GM23338 (cell line): ENCODE measurements around the gene ERAP2. TPM values are rescaled to one million over a fixed set of nuclear protein-coding genes. Genes with fewer than 3 reads are reported as not detected.

Experiments used
- ATAC-seq: fragments of 200-7000 bp; cut with Tn5 transposase; 3 replicates; pipeline ENCODE4 v1.9.1; 2020
- DNase-seq: peaks from one replicate; pipeline ENCODE4 v3.0.0-alpha.2; 2015; ENCODE audit warnings: low spot score
- H2AFZ ChIP-seq: fragments of 200-600 bp; sonication (generic); 2 replicates; pipeline ENCODE4 v1.8.0; 2016; ENCODE audit warnings: antibody characterized with exemption, mild to moderate bottlenecking, moderate library complexity
- H3F3A ChIP-seq: fragments of 200-600 bp; sonication (generic); replicated peaks from 2 replicates; pipeline ENCODE4 v1.8.0; 2017; ENCODE audit warnings: antibody characterized with exemption, mixed run types, low read depth
- H3K27ac ChIP-seq: fragments of 200-600 bp; sonication (generic); 2 replicates; pipeline ENCODE4 v1.6.1; 2016; ENCODE audit warnings: low read depth
- H3K27me3 ChIP-seq: fragments of 200-600 bp; sonication (generic); 2 replicates; pipeline ENCODE4 v1.8.0; 2016; ENCODE audit warnings: mild to moderate bottlenecking, mixed run types, moderate library complexity; ENCODE audit not compliant: insufficient read depth
- H3K36me3 ChIP-seq: fragments of 200-600 bp; sonication (generic); 2 replicates; pipeline ENCODE4 v1.8.0; 2016; ENCODE audit warnings: mild to moderate bottlenecking; ENCODE audit not compliant: insufficient read depth
- H3K4me1 ChIP-seq: fragments of 200-600 bp; sonication (generic); 2 replicates; pipeline ENCODE4 v1.8.0; 2016; ENCODE audit warnings: mild to moderate bottlenecking, moderate library complexity; ENCODE audit not compliant: insufficient read depth
- H3K4me2 ChIP-seq: fragments of 200-600 bp; sonication (generic); 2 replicates; pipeline ENCODE4 v1.7.1; 2017; ENCODE audit warnings: mixed run types
- H3K4me3 ChIP-seq: fragments of 200-600 bp; sonication (generic); 2 replicates; pipeline ENCODE4 v1.6.1; 2016; ENCODE audit warnings: mixed run types
- H3K79me2 ChIP-seq: fragments of 200-600 bp; sonication (generic); replicated peaks from 2 replicates; pipeline ENCODE4 v1.8.0; 2017; ENCODE audit warnings: mild to moderate bottlenecking; ENCODE audit not compliant: insufficient read depth
- H3K9me2 ChIP-seq: fragments of 200-600 bp; sonication (generic); 2 replicates; pipeline ENCODE4 v1.8.0; 2017; ENCODE audit not compliant: insufficient read depth
- H4K20me1 ChIP-seq: fragments of 200-600 bp; sonication (generic); replicated peaks from 2 replicates; pipeline ENCODE4 v1.8.0; 2017; ENCODE audit warnings: mild to moderate bottlenecking; ENCODE audit not compliant: insufficient read depth
- H3K27ac Mint-ChIP-seq: 2 replicates; pipeline ENCODE4 v1.8.0; 2020; ENCODE audit warnings: inconsistent platforms, mild to moderate bottlenecking, moderate library complexity, mixed read lengths
- H3K27me3 Mint-ChIP-seq: 3 replicates; pipeline ENCODE4 v1.8.0; 2022; ENCODE audit warnings: low read depth, mild to moderate bottlenecking, moderate library complexity, mixed read lengths, inconsistent platforms; ENCODE audit not compliant: insufficient read depth, poor library complexity
- H3K36me3 Mint-ChIP-seq: 3 replicates; pipeline ENCODE4 v1.8.0; 2021; ENCODE audit warnings: low read depth, mild to moderate bottlenecking, inconsistent platforms, moderate library complexity, mixed read lengths
- H3K4me1 Mint-ChIP-seq: 3 replicates; pipeline ENCODE4 v1.8.0; 2020; ENCODE audit warnings: mild to moderate bottlenecking, inconsistent platforms, mixed read lengths
- H3K4me3 Mint-ChIP-seq: 3 replicates; pipeline ENCODE4 v1.8.0; 2021; ENCODE audit warnings: moderate library complexity, mild to moderate bottlenecking, inconsistent platforms, mixed read lengths
- H3K9me3 Mint-ChIP-seq: 3 replicates; pipeline ENCODE4 v1.8.0; 2020; ENCODE audit warnings: moderate library complexity, mild to moderate bottlenecking, inconsistent platforms, mixed read lengths
- CREB1 ChIP-seq: fragments of 250-450 bp; sonication (Bioruptor Pico); IDR thresholded peaks from 2 replicates; pipeline ENCODE4 v1.5.0; 2020; ENCODE audit warnings: low read depth, mild to moderate bottlenecking, moderate library complexity
- CTCF ChIP-seq, 2 experiments: fragments of 200-600 bp in 1 of 2; sonication (generic) in 1 of 2; conservative IDR thresholded peaks; 2 replicates each; pipeline versions ENCODE4 v1.5.1 to v1.6.1; 2016 to 2017; ENCODE audit warnings: antibody characterized with exemption in 2 of 2, low read depth in 2 of 2, mild to moderate bottlenecking in 2 of 2, moderate library complexity in 1 of 2
- EZH2 ChIP-seq: fragments of 200-600 bp; sonication (generic); IDR thresholded peaks from one replicate; pipeline ENCODE4 v1.8.0; 2017; ENCODE audit warnings: antibody characterized with exemption, mild to moderate bottlenecking, low read depth; ENCODE audit not compliant: unreplicated experiment
- EZH2phosphoT487 ChIP-seq: fragments of 200-600 bp; sonication (generic); IDR thresholded peaks from one replicate; pipeline ENCODE4 v1.8.1; 2018; ENCODE audit warnings: antibody characterized with exemption; ENCODE audit not compliant: unreplicated experiment
- JUNB ChIP-seq: IDR thresholded peaks from one replicate; pipeline ENCODE4 v1.6.1; 2016; ENCODE audit warnings: antibody characterized with exemption; ENCODE audit not compliant: unreplicated experiment
- NANOG ChIP-seq: IDR thresholded peaks from 2 replicates; pipeline ENCODE4 v1.6.1; 2016; ENCODE audit warnings: antibody characterized with exemption, borderline replicate concordance
- POLR2AphosphoS5 ChIP-seq: IDR thresholded peaks from 2 replicates; pipeline ENCODE4 v1.6.1; 2016; ENCODE audit warnings: antibody characterized with exemption, low read depth
- STAT1 ChIP-seq: IDR thresholded peaks from one replicate; pipeline ENCODE4 v1.6.1; 2016; ENCODE audit warnings: antibody characterized with exemption; ENCODE audit not compliant: unreplicated experiment
- ZNF114 ChIP-seq: fragments of 250-450 bp; sonication (Bioruptor Pico); IDR thresholded peaks from 2 replicates; pipeline ENCODE4 v1.5.0; 2020; ENCODE audit warnings: mild to moderate bottlenecking, moderate library complexity
- ZNF331 ChIP-seq: fragments of 250-450 bp; sonication (Bioruptor Pico); IDR thresholded peaks from 2 replicates; pipeline ENCODE4 v1.5.0; 2020; ENCODE audit warnings: low read depth, mild to moderate bottlenecking, moderate library complexity
- polyA plus RNA-seq: library from polyadenylated mRNA; unstranded; fragments of >200 nt; fragmentation: Nextera tagmentation; extraction: Ambion mirVana; gene quantifications from 2 replicates; pipeline ENCODE4 v1.2.1, GENCODE V29; 2016
- total RNA-seq: library from RNA; depleted of rRNA; stranded (reverse); fragments of >200 nt; shearing (Covaris generic); gene quantifications from 2 replicates; pipeline ENCODE4 v1.2.3, GENCODE V29; 2014
- TF ChIP-seq, protein P1 (sequence below): IDR thresholded peaks from one replicate; pipeline ENCODE4 v1.6.1; 2018; ENCODE audit warnings: antibody characterized with exemption; ENCODE audit not compliant: unreplicated experiment
- TF ChIP-seq, protein P2 (sequence below): fragments of 250-450 bp; sonication (Bioruptor Pico); IDR thresholded peaks from 2 replicates; pipeline ENCODE4 v1.5.0; 2020; ENCODE audit warnings: mild to moderate bottlenecking, moderate library complexity
- TF ChIP-seq, protein P3 (sequence below): IDR thresholded peaks from 2 replicates; pipeline ENCODE4 v1.6.1; 2016; ENCODE audit warnings: antibody characterized with exemption

Gene ERAP2
- total and polyA plus RNA-seq, 2 experiments from 2014 or later: 0.73 TPM; not detected in 1

DNA sequence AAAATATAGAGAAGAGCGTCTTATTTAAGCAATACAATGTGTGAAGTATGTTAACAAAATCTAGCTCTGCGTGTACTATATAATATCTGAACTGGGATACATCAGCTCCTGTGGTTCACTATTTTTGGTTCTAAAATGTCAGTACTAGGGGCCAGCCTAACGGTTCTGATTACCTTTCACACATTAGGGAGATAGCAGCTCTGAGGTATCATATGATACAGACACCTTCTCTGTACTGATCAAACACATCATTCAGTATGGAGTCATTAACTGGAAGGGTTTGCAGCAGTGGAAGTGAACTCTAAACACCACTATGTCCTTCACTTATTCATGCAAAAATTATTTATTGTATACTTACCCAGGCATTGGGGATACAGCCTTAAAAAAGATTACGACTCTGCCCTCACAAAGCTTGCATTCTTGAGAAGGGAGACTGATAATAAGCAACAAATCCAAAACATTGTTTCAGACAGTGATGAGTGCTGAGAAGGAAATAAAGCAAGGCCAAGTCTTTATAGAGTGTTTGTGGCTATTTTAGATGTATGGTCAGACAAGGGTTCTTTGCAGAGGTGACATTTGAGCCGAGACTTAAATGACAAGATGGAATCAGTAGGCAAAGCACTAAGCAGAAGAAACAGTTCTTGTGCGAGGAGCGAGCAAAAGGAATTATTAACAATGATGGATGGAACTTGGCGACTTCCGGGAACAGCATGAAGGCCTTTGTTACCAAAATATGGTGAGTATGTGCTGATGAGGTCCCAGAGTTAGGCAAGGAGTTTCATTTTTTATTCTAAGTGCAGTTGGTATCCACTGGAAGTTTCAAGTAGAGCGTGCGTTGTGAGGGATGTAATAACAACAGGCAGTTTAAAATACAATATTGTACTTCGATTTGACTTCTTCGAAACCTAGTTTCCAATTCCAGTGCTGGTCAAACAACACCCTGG lies 57.7 kb downstream of the ERAP2 start:
- DNase-seq: no peak
- peaks cover 16% of the 10 kb centered on the region for H3K4me1 Mint-ChIP-seq
- no peaks in the 10 kb centered on the region; the same call in 2 of the 3 replicates for H3K36me3 Mint-ChIP-seq
- Histone ChIP-seq H3K36me3 (no peaks in the 10 kb centered on the region), H3K79me2 (no peaks in the 10 kb centered on the region), H3K4me2 (peak overlapping the region; percentile 94), H3K27me3 (peaks cover 23% of the 10 kb centered on the region), H3F3A (peaks cover 6% of the 10 kb centered on the region), H3K9me2 (no peaks in the 10 kb centered on the region), H2AFZ (peak overlapping the region; percentile 100), H3K4me1 (peaks cover 19% of the 10 kb centered on the region; the same call in 1 of the 2 replicates), H4K20me1 (no peaks in the 10 kb centered on the region), H3K4me3 (peak overlapping the region; percentile 84), H3K27ac (peak overlapping the region; percentile 95; the same call in 1 of the 2 replicates)
- peak overlapping the region; percentile 88 for H3K4me3 Mint-ChIP-seq
- peak overlapping the region; percentile 73 for H3K27ac Mint-ChIP-seq
- peaks cover 21% of the 10 kb centered on the region for H3K27me3 Mint-ChIP-seq
- ATAC-seq: no peak
- TF ChIP-seq ZNF114 (no peak), NANOG (no peak), JUNB (no peak), CTCF (conservative IDR thresholded peaks at IDR 0.05; ENCODE audit: low read depth in 2 of 2) (no peak), POLR2AphosphoS5 (no peak), STAT1 (no peak), EZH2 (no peak), EZH2phosphoT487 (no peak), CREB1 (CRISPR knock-in tag) (no peak), ZNF331 (CRISPR knock-in tag) (no peak)
- TF ChIP-seq, protein P1, sequence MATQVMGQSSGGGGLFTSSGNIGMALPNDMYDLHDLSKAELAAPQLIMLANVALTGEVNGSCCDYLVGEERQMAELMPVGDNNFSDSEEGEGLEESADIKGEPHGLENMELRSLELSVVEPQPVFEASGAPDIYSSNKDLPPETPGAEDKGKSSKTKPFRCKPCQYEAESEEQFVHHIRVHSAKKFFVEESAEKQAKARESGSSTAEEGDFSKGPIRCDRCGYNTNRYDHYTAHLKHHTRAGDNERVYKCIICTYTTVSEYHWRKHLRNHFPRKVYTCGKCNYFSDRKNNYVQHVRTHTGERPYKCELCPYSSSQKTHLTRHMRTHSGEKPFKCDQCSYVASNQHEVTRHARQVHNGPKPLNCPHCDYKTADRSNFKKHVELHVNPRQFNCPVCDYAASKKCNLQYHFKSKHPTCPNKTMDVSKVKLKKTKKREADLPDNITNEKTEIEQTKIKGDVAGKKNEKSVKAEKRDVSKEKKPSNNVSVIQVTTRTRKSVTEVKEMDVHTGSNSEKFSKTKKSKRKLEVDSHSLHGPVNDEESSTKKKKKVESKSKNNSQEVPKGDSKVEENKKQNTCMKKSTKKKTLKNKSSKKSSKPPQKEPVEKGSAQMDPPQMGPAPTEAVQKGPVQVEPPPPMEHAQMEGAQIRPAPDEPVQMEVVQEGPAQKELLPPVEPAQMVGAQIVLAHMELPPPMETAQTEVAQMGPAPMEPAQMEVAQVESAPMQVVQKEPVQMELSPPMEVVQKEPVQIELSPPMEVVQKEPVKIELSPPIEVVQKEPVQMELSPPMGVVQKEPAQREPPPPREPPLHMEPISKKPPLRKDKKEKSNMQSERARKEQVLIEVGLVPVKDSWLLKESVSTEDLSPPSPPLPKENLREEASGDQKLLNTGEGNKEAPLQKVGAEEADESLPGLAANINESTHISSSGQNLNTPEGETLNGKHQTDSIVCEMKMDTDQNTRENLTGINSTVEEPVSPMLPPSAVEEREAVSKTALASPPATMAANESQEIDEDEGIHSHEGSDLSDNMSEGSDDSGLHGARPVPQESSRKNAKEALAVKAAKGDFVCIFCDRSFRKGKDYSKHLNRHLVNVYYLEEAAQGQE: no peak
- TF ChIP-seq, protein P2, sequence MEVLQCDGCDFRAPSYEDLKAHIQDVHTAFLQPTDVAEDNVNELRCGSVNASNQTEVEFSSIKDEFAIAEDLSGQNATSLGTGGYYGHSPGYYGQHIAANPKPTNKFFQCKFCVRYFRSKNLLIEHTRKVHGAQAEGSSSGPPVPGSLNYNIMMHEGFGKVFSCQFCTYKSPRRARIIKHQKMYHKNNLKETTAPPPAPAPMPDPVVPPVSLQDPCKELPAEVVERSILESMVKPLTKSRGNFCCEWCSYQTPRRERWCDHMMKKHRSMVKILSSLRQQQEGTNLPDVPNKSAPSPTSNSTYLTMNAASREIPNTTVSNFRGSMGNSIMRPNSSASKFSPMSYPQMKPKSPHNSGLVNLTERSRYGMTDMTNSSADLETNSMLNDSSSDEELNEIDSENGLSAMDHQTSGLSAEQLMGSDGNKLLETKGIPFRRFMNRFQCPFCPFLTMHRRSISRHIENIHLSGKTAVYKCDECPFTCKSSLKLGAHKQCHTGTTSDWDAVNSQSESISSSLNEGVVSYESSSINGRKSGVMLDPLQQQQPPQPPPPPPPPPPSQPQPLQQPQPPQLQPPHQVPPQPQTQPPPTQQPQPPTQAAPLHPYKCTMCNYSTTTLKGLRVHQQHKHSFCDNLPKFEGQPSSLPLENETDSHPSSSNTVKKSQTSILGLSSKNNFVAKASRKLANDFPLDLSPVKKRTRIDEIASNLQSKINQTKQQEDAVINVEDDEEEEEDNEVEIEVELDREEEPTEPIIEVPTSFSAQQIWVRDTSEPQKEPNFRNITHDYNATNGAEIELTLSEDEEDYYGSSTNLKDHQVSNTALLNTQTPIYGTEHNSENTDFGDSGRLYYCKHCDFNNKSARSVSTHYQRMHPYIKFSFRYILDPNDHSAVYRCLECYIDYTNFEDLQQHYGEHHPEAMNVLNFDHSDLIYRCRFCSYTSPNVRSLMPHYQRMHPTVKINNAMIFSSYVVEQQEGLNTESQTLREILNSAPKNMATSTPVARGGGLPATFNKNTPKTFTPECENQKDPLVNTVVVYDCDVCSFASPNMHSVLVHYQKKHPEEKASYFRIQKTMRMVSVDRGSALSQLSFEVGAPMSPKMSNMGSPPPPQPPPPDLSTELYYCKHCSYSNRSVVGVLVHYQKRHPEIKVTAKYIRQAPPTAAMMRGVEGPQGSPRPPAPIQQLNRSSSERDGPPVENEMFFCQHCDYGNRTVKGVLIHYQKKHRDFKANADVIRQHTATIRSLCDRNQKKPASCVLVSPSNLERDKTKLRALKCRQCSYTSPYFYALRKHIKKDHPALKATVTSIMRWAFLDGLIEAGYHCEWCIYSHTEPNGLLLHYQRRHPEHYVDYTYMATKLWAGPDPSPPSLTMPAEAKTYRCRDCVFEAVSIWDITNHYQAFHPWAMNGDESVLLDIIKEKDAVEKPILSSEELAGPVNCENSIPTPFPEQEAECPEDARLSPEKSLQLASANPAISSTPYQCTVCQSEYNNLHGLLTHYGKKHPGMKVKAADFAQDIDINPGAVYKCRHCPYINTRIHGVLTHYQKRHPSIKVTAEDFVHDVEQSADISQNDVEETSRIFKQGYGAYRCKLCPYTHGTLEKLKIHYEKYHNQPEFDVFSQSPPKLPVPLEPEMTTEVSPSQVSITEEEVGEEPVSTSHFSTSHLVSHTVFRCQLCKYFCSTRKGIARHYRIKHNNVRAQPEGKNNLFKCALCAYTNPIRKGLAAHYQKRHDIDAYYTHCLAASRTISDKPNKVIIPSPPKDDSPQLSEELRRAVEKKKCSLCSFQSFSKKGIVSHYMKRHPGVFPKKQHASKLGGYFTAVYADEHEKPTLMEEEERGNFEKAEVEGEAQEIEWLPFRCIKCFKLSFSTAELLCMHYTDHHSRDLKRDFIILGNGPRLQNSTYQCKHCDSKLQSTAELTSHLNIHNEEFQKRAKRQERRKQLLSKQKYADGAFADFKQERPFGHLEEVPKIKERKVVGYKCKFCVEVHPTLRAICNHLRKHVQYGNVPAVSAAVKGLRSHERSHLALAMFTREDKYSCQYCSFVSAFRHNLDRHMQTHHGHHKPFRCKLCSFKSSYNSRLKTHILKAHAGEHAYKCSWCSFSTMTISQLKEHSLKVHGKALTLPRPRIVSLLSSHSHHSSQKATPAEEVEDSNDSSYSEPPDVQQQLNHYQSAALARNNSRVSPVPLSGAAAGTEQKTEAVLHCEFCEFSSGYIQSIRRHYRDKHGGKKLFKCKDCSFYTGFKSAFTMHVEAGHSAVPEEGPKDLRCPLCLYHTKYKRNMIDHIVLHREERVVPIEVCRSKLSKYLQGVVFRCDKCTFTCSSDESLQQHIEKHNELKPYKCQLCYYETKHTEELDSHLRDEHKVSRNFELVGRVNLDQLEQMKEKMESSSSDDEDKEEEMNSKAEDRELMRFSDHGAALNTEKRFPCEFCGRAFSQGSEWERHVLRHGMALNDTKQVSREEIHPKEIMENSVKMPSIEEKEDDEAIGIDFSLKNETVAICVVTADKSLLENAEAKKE: no peak
- TF ChIP-seq, protein P3, sequence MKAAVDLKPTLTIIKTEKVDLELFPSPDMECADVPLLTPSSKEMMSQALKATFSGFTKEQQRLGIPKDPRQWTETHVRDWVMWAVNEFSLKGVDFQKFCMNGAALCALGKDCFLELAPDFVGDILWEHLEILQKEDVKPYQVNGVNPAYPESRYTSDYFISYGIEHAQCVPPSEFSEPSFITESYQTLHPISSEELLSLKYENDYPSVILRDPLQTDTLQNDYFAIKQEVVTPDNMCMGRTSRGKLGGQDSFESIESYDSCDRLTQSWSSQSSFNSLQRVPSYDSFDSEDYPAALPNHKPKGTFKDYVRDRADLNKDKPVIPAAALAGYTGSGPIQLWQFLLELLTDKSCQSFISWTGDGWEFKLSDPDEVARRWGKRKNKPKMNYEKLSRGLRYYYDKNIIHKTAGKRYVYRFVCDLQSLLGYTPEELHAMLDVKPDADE: no peak
- H3K9me3 Mint-ChIP-seq: no peaks in the 10 kb centered on the region
